ENCODE data around the gene CYFIP2. TPM values are rescaled to one million over a fixed set of nuclear protein-coding genes. Genes with fewer than 3 reads are reported as not detected.

Gene CYFIP2
- total and polyA plus RNA-seq, 2 experiments from 2014 or later: 24.8 to 30.2 TPM

DNA sequence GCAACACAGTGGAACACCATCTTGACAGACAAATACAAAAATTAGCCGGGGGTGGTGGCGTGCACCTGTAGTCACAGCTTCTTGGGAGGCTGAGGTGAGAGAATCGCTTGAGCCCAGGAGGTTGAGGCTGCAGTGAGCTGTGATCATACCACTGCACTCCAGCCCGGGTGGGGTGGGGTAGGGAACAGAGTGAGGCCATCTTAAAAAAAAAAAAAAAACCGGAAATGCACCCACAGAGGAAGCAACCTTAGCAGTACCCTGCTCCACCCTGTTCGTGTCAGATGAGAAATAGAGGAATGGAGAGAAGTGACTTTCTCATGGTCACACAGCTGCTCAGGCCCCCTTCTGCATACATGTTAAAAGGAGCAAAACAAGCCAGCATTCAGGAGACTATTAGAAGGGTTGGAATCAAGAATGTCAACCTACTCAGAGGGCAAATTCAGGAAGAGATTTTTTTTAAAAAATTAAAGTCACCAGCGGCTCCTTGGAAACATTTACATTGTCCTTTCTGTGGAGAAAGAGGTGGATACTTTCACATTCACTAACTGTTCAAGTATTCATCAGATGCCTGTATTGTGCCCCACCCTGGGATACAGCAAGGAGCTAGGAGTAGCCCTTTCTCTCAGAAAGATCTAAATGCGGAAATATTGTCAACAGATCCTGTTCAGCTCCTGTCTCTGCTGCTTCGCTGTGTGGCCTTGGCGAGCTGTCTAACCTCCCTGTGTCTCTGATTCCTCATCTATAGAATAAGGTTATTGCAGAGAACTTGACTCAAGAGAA lies 41.0 kb downstream of the CYFIP2 start:
- no peaks in the 10 kb centered on the region for H3K4me1 ChIP-seq (ENCODE audit: insufficient read depth)
- H3K36me3 ChIP-seq (replicated peaks; ENCODE audit: insufficient read depth, low read depth): no peaks in the 10 kb centered on the region
- H3K4me2 ChIP-seq: no peak overlapping the region
- no peak overlapping the region for H2AFZ ChIP-seq
- TF ChIP-seq EZH2 (IDR thresholded peaks at IDR 0.05; ENCODE audit: borderline replicate concordance): no peak
- TF ChIP-seq EZH2phosphoT487 (IDR thresholded peaks at IDR 0.05; ENCODE audit: low read depth, severe bottlenecking, unreplicated experiment): no peak
- TF ChIP-seq, protein P1, sequence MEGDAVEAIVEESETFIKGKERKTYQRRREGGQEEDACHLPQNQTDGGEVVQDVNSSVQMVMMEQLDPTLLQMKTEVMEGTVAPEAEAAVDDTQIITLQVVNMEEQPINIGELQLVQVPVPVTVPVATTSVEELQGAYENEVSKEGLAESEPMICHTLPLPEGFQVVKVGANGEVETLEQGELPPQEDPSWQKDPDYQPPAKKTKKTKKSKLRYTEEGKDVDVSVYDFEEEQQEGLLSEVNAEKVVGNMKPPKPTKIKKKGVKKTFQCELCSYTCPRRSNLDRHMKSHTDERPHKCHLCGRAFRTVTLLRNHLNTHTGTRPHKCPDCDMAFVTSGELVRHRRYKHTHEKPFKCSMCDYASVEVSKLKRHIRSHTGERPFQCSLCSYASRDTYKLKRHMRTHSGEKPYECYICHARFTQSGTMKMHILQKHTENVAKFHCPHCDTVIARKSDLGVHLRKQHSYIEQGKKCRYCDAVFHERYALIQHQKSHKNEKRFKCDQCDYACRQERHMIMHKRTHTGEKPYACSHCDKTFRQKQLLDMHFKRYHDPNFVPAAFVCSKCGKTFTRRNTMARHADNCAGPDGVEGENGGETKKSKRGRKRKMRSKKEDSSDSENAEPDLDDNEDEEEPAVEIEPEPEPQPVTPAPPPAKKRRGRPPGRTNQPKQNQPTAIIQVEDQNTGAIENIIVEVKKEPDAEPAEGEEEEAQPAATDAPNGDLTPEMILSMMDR (IDR thresholded peaks at IDR 0.05; ENCODE audit: poor library complexity): no peak
- no peaks in the 10 kb centered on the region for H3K9me2 ChIP-seq (replicated peaks; ENCODE audit: insufficient read depth)
- H3K27ac ChIP-seq: no peak overlapping the region
- H3K27me3 ChIP-seq: no peaks in the 10 kb centered on the region
- no peaks in the 10 kb centered on the region for H3K9me3 ChIP-seq (ENCODE audit: low read depth)
- H3K4me3 ChIP-seq: no peak overlapping the region
- no peaks in the 10 kb centered on the region for H4K20me1 ChIP-seq (ENCODE audit: insufficient read depth, poor library complexity, severe bottlenecking)
- no peaks in the 10 kb centered on the region for H3K79me2 ChIP-seq
- DNase-seq (ENCODE audit: low spot score): no peak
- WGBS (ENCODE audit: low lambda C conversion rate, missing lambda C conversion rate): 98% methylated on average over 9 of the region's 10 CpGs

DNA sequence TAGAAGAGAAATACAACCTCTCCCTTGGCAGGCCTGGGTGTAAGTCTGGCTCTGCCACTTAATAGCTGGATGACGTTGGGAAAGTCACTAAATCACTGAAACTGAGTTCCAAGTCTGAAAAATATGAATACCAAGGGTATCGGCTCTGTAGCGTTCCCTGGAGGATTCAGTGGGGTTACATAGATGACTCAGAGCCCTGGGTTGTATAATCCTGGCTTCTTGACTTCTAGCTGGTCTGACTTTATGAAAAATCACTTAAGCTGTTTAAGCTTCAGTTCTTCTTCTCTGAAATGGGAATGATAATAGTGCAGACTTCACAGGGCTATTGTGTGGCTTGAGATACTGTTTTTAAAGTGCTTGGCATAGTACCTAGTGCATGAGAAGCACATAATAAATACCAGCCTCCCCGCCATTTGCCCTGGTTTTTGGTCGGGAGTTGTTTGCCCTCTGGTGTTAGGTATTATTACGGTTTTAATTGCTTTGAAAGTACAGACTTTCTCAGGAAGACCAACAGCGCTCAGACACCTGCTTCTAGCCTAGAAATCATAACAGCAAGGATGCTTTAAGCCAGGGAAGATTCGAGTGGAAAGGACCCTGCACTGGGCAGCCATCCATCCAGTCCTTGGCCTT lies 43.0 kb downstream of the CYFIP2 start:
- TF ChIP-seq EZH2phosphoT487 (IDR thresholded peaks at IDR 0.05; ENCODE audit: low read depth, severe bottlenecking, unreplicated experiment): no peak
- no peak for TF ChIP-seq EZH2 (IDR thresholded peaks at IDR 0.05; ENCODE audit: borderline replicate concordance)
- TF ChIP-seq, protein P1 (IDR thresholded peaks at IDR 0.05; ENCODE audit: poor library complexity): no peak
- Histone ChIP-seq H3K27me3 (no peaks in the 10 kb centered on the region), H3K9me3 (ENCODE audit: low read depth) (no peaks in the 10 kb centered on the region), H3K79me2 (no peaks in the 10 kb centered on the region), H3K36me3 (replicated peaks; ENCODE audit: insufficient read depth, low read depth) (no peaks in the 10 kb centered on the region), H3K4me2 (no peak overlapping the region), H3K27ac (no peak overlapping the region), H3K4me1 (ENCODE audit: insufficient read depth) (no peaks in the 10 kb centered on the region), H2AFZ (no peak overlapping the region), H3K4me3 (no peak overlapping the region), H4K20me1 (ENCODE audit: insufficient read depth, poor library complexity, severe bottlenecking) (no peaks in the 10 kb centered on the region), H3K9me2 (replicated peaks; ENCODE audit: insufficient read depth) (no peaks in the 10 kb centered on the region)
- DNase-seq (ENCODE audit: low spot score): no peak
- WGBS (ENCODE audit: low lambda C conversion rate, missing lambda C conversion rate): 57% methylated on average over 8 of the region's 8 CpGs

DNA sequence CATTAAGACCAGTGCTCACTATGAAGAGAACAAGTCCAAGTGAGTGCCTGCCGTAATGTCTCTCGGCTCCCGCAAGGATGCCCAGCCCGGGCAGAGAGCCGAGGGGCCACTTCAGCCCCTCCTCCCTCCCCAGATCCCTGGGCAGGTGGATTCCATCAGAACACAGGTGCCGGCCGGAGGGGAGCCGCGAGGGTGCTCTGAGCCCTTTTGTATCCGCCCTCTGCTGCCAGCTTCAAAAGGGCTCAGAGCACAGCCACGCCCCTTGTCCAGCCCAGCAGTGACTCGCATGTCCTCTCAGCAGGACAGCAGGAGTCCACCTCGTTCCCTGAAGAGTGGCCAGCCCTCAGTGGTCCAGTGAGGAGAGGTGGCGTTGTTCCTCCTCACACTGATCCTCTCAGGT lies 43.9 kb downstream of the CYFIP2 start:
- no peak overlapping the region for H3K4me2 ChIP-seq
- no peak overlapping the region for H3K27ac ChIP-seq
- DNase-seq (ENCODE audit: low spot score): no peak
- no peaks in the 10 kb centered on the region for H3K9me2 ChIP-seq (replicated peaks; ENCODE audit: insufficient read depth)
- no peaks in the 10 kb centered on the region for H3K27me3 ChIP-seq
- H3K79me2 ChIP-seq: no peaks in the 10 kb centered on the region
- H3K4me1 ChIP-seq (ENCODE audit: insufficient read depth): no peaks in the 10 kb centered on the region
- TF ChIP-seq EZH2 (IDR thresholded peaks at IDR 0.05; ENCODE audit: borderline replicate concordance) (no peak), EZH2phosphoT487 (IDR thresholded peaks at IDR 0.05; ENCODE audit: low read depth, severe bottlenecking, unreplicated experiment) (no peak)
- TF ChIP-seq, protein P1 (IDR thresholded peaks at IDR 0.05; ENCODE audit: poor library complexity): no peak
- 83% methylated on average over 13 of the region's 14 CpGs for WGBS (ENCODE audit: low lambda C conversion rate, missing lambda C conversion rate)
- no peaks in the 10 kb centered on the region for H3K9me3 ChIP-seq (ENCODE audit: low read depth)
- H3K36me3 ChIP-seq (replicated peaks; ENCODE audit: insufficient read depth, low read depth): no peaks in the 10 kb centered on the region
- no peaks in the 10 kb centered on the region for H4K20me1 ChIP-seq (ENCODE audit: insufficient read depth, poor library complexity, severe bottlenecking)
- no peak overlapping the region for H2AFZ ChIP-seq
- H3K4me3 ChIP-seq: no peak overlapping the region
